Uterus (tissue), 2 donors: ENCODE data around the gene ASPSCR1.

Experiments
- POLR2A ChIP-seq, 2 donors: fragments of 450-650 bp; IDR thresholded peaks; one replicate each; pipeline ENCODE4 v1.6.1; 2016; ENCODE audit warnings: antibody characterized with exemption in 2 of 2, mild to moderate bottlenecking in 1 of 2, moderate library complexity in 1 of 2
- TF ChIP-seq, protein P1 (sequence below), 4 experiments: fragments of 200-600 bp in 2 of 4; fragments of 450-650 bp in 2 of 4; sonication (generic) in 2 of 4; IDR thresholded peaks; one replicate each; pipeline ENCODE4 v1.5.1; 2016 to 2019; ENCODE audit warnings: antibody characterized with exemption in 4 of 4, mild to moderate bottlenecking in 2 of 4, moderate library complexity in 1 of 4

DNA sequence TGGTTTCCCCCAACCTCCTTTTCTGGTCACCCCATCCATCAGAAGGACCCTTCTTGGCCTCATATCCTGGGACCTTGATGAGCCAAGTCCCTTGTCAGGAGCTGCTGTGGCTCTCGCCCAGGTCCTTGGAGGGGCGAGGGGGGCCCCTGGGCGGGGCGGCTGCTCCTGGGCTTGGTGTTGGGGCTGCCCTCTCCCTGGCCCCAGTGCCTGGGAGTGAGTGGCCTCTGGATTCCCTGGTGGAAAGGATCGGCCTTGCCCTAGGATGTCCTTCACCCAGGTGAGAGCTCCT lies 10.2 kb upstream of the ASPSCR1 start:
- TF ChIP-seq, protein P1, sequence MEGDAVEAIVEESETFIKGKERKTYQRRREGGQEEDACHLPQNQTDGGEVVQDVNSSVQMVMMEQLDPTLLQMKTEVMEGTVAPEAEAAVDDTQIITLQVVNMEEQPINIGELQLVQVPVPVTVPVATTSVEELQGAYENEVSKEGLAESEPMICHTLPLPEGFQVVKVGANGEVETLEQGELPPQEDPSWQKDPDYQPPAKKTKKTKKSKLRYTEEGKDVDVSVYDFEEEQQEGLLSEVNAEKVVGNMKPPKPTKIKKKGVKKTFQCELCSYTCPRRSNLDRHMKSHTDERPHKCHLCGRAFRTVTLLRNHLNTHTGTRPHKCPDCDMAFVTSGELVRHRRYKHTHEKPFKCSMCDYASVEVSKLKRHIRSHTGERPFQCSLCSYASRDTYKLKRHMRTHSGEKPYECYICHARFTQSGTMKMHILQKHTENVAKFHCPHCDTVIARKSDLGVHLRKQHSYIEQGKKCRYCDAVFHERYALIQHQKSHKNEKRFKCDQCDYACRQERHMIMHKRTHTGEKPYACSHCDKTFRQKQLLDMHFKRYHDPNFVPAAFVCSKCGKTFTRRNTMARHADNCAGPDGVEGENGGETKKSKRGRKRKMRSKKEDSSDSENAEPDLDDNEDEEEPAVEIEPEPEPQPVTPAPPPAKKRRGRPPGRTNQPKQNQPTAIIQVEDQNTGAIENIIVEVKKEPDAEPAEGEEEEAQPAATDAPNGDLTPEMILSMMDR (IDR thresholded peaks at IDR 0.05): no peak
- TF ChIP-seq POLR2A (IDR thresholded peaks at IDR 0.05): no peak
